Pancreas (tissue), 10 donors: Measurements from ENCODE around the gene DACT3. TPM values are rescaled to one million over a fixed set of nuclear protein-coding genes. Genes with fewer than 3 reads are reported as not detected.

ENCODE experiments used
- ATAC-seq, 4 donors: fragments of 200-7000 bp; cut with Tn5 transposase; one replicate each; pipeline versions ENCODE4 v1.8.0 to v1.9.1; 2020; ENCODE audit warnings: mild to moderate bottlenecking in 4 of 4, moderate library complexity in 4 of 4
- DNase-seq, 6 donors: peaks; one replicate each; pipeline ENCODE4 v3.0.0-alpha.2; 2020
- FAIRE-seq: peaks from 2 replicates; lab custom pipeline; 2012; peaks lifted over from hg19 to GRCh38; lab: Jason Lieb, UNC
- H3K27ac ChIP-seq, 4 donors: fragments of 200-600 bp; sonication (generic); 1 replicate in 3 of 4; 2 replicates in 1 of 4; pipeline versions ENCODE4 v1.5.0 to v1.8.0; 2020
- H3K27me3 ChIP-seq, 4 donors: fragments of 200-600 bp; one replicate each; pipeline ENCODE4 v1.8.0; 2021
- H3K36me3 ChIP-seq, 3 donors: fragments of 200-600 bp; sonication (generic) in 1 of 3; one replicate each; pipeline versions ENCODE4 v1.5.0 to v1.8.0; 2020 to 2021
- H3K4me1 ChIP-seq, 3 donors: fragments of 200-600 bp; one replicate each; pipeline ENCODE4 v1.8.0; 2021
- H3K4me3 ChIP-seq, 4 donors: fragments of 200-600 bp; sonication (generic) in 2 of 4; one replicate each; pipeline versions ENCODE4 v1.5.0 to v1.8.0; 2020 to 2021
- H3K9me3 ChIP-seq, 4 donors: fragments of 200-600 bp; one replicate each; pipeline ENCODE4 v1.8.0; 2021
- CTCF ChIP-seq, 4 donors: fragments of 200-600 bp; sonication (generic) in 3 of 4; IDR thresholded peaks; one replicate each; pipeline versions ENCODE4 v1.5.0 to v1.8.0; 2021; ENCODE audit warnings: antibody characterized with exemption in 4 of 4
- WGBS, 2 donors: extraction: QIAGEN DNeasy Blood & Tissue Kit; methylation state at CpG; one replicate each; pipeline ENCODE4 v1.1.7; 2013; 5-methylcytosine and 5-hydroxymethylcytosine counted together
- intact Hi-C, 3 donors: fragments of 100-400 bp; cut with DNase I; formaldehyde crosslinking; loops; one replicate each; pipeline versions ENCODE4 v1.11.1 to v1.14.2; 2022
- polyA plus RNA-seq, 2 donors: library from polyadenylated mRNA; stranded (reverse); fragments of 200-250 nt; gene quantifications; one replicate each; pipeline ENCODE4 v1.2.3, GENCODE V29; 2013
- total RNA-seq, 6 donors: library from RNA; stranded (reverse); fragmentation: NEBNext Ultra II Directional in 4 of 6; extraction: Animal tissue kit (Norgen Biotek cat#: 25700) in 4 of 6; gene quantifications; one replicate each; pipeline versions ENCODE4 v1.2.1 to v1.2.4, GENCODE V29; 2021 to 2023
- donor health status: healthy with polysubstance abuse.
- donor health status: DM: no; HTN: no; CAD: no; lungs with moderate emphysema.
- donor health status: DM: no; HTN: no; CAD: no.
- donor health status: control.
- donor health status: control.
- donor health status: Bipolar disorder and iron deficiency.
- donor health status: DM: yes; HTN: yes; CAD: no.
- donor health status: DM: no; HTN: no; CAD: no.
- donor health status: DM: no; HTN: no; CAD: no.
- donor health status: DM: yes; HTN: yes; CAD: no.

Gene DACT3
- total and polyA plus RNA-seq, 8 donors, result 0.24 to 1.7 (median 0.71) TPM

DNA sequence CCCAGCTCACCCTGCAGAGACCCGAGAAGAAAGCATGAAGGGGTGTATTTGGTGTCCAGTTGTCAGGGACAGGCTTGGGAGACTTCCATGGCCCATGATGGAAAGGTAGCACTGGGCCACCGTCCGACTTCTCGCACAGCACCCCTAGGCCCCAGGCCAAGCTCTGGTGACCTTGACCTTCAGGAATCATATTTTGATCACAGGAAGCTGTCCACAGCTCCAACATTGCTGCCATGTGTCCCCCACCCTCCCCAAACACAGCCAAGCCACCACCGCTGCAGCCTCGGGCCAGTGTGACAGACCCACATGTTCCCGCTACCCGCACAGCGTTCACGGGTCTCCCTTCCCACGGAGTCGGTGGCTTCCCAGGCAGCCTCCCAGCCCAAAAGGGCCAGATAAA, 35.3 kb downstream of the DACT3 start:
- intact Hi-C loops, result no loop called here
- H3K4me1 ChIP-seq, result peaks cover 0 to 4% (median 0%) of the 10 kb centered on the region in 3 donors

GRCh38 chr19:46624958-46625661, 35.9 kb downstream of the DACT3 start, which contains the start of gene PTGIR:
PTGIR (minus strand) TSS chr19:46625089; CDS start chr19:46624225, 864 bp downstream.
- intact Hi-C loops, result no loop called here
- WGBS, 2 donors, result 65 to 75% methylated on average over 13 of the region's 13 CpGs
- peaks cover 0 to 4% (median 0%) of the 10 kb centered on the region in 3 donors for H3K4me1 ChIP-seq
- H3K4me3 ChIP-seq, result peak within 1 kb of the TSS in 1 of 4 donors; percentile 25
- TF ChIP-seq CTCF (IDR thresholded peaks at IDR 0.05), result no peak
- DNase-seq, result no peak
- FAIRE-seq, result no peak
- H3K27me3 ChIP-seq, result no peaks in the 10 kb centered on the region
- H3K36me3 ChIP-seq, result no peaks in the 10 kb centered on the region
- ATAC-seq, result peak in 3 of 4 donors; percentile 45 to 62 (median 47)
- no peaks in the 10 kb centered on the region for H3K9me3 ChIP-seq
- H3K27ac ChIP-seq, result no peak within 1 kb of the TSS

More for the DNA sequence above, 35.3 kb downstream of the DACT3 start:
- no peak for TF ChIP-seq CTCF (IDR thresholded peaks at IDR 0.05)
- DNase-seq, result no peak
- no peak overlapping the region for H3K4me3 ChIP-seq
- H3K27ac ChIP-seq, result no peak overlapping the region
- ATAC-seq, result no peak
- no peaks in the 10 kb centered on the region for H3K36me3 ChIP-seq
- FAIRE-seq, result no peak
- no peaks in the 10 kb centered on the region for H3K27me3 ChIP-seq
- WGBS, 2 donors, result 61 to 67% methylated on average over 12 of the region's 12 CpGs
- H3K9me3 ChIP-seq, result no peaks in the 10 kb centered on the region

DNA sequence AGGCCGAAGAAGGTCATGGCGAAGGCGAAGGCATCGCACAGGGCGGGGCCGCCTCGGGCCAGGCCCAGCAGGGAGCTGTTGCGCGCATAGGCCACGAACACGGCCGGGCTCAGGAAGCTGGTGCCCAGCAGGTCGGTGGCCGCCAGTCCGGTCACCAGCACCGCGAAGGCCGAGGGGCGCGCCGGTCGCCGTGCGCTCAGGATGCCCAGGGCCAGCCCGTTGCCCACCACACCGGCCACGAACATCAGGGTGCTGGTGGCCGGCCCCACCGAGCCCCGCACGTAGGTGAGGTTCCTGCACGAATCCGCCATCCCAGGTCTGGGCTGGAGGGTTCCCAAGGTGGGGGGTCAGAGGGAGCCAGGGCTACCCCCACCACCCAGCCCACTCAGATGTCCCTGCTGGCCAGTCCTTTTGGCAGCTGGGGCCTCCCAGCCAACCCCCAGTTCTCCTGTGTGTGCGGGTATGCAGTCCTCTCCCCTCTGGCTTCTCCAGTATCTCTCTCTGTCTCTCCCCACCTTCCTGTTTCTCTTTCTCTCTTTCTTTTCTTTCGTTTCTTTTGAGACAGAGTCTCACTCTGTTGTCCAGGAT, 37.0 kb downstream of the DACT3 start:
- no peak for FAIRE-seq
- H3K27me3 ChIP-seq, result no peaks in the 10 kb centered on the region
- H3K4me3 ChIP-seq, result peak overlapping the region in 1 of 4 donors; percentile 25
- no peaks in the 10 kb centered on the region for H3K9me3 ChIP-seq
- peaks cover 0 to 1% (median 1%) of the 10 kb centered on the region in 3 donors for H3K4me1 ChIP-seq
- 89 to 91% methylated on average over 35 of the region's 35 CpGs for WGBS, 2 donors
- intact Hi-C loops, result no loop called here
- no peaks in the 10 kb centered on the region for H3K36me3 ChIP-seq
- ATAC-seq, result no peak
- TF ChIP-seq CTCF (IDR thresholded peaks at IDR 0.05), result no peak
- peak in 1 of 6 donors; percentile 66 for DNase-seq
- no peak overlapping the region for H3K27ac ChIP-seq

- no peak for FAIRE-seq
- Histone ChIP-seq H3K27ac (no peak overlapping the region), H3K4me3 (peak overlapping the region in 1 of 4 donors; percentile 18), H3K36me3 (no peaks in the 10 kb centered on the region), H3K4me1 (peaks cover 8 to 16% (median 11%) of the 10 kb centered on the region in 3 donors), H3K27me3 (no peaks in the 10 kb centered on the region), H3K9me3 (no peaks in the 10 kb centered on the region)
- peak in 1 of 6 donors; percentile 27 for DNase-seq
- no peak for TF ChIP-seq CTCF (IDR thresholded peaks at IDR 0.05)
- 56 to 57% methylated on average over 7 of the region's 7 CpGs for WGBS, 2 donors
- intact Hi-C loops, result no loop called here
- no peak for ATAC-seq
Measured at GRCh38 chr19:46622118-46622446, 38.9 kb downstream of the DACT3 start.
